Ovary (tissue), 3 donors: ENCODE data around the gene ALDH9A1.

ENCODE experiments used
- CTCF ChIP-seq, 3 donors: fragments of 450-650 bp in 2 of 3; fragments of 200-600 bp in 1 of 3; IDR thresholded peaks; one replicate each; pipeline versions ENCODE4 v1.5.1 to v1.8.0; 2016 to 2022; ENCODE audit warnings: antibody characterized with exemption in 3 of 3, mild to moderate bottlenecking in 1 of 3
- EP300 ChIP-seq: sonication (generic); formaldehyde crosslinking; IDR thresholded peaks from one replicate; pipeline ENCODE4 v1.6.1; 2017; ENCODE audit warnings: antibody characterized with exemption
- POLR2A ChIP-seq: fragments of 450-650 bp; IDR thresholded peaks from one replicate; pipeline ENCODE4 v1.6.1; 2017; ENCODE audit warnings: antibody characterized with exemption, mild to moderate bottlenecking, moderate library complexity
- donor health status: DM: no; HTN: no; CAD: no.

GRCh38 chr1:165647970-165648369 lies 50.4 kb downstream of the ALDH9A1 start:
- TF ChIP-seq POLR2A, result no peak
- TF ChIP-seq CTCF (IDR thresholded peaks at IDR 0.05), result no peak
- TF ChIP-seq EP300, result no peak
